Natural killer cell treated with Interleukin-12 subunit alpha and Interleukin-12 subunit beta and Interleukin-15 and Interleukin-18, amount 100 ng/mL, for 72 hours (primary cell): ENCODE results near the gene SLN. TPM values are rescaled to one million over a fixed set of nuclear protein-coding genes. Genes with fewer than 3 reads are reported as not detected.

Experiments
- ATAC-seq, 2 donors: fragments of 150-1000 bp; cut with Tn5 transposase in 1 of 2; sonication (Bioruptor Pico), chemical (Tn5 transposase) in 1 of 2; 2 replicates each; pipeline ENCODE4 v1.10.0; 2021
- DNase-seq: peaks from one replicate; pipeline ENCODE4 v3.0.0; 2022; ENCODE audit warnings: low spot score
- H3K27ac Mint-ChIP-seq, 2 donors: 1 replicate in 1 of 2; 2 replicates in 1 of 2; pipeline ENCODE4 v1.8.0; 2022; ENCODE audit warnings: mixed read lengths in 2 of 2, mild to moderate bottlenecking in 1 of 2, moderate library complexity in 1 of 2
- H3K27me3 Mint-ChIP-seq, 2 donors: 1 replicate in 1 of 2; 2 replicates in 1 of 2; pipeline ENCODE4 v1.8.0; 2022; ENCODE audit warnings: mixed read lengths in 2 of 2
- H3K36me3 Mint-ChIP-seq: one replicate; pipeline ENCODE4 v1.8.0; 2022; ENCODE audit warnings: mixed read lengths
- H3K4me1 Mint-ChIP-seq, 2 donors: 1 replicate in 1 of 2; 2 replicates in 1 of 2; pipeline ENCODE4 v1.8.0; 2022; ENCODE audit warnings: low read depth in 2 of 2, mixed read lengths in 2 of 2, mild to moderate bottlenecking in 1 of 2
- H3K4me3 Mint-ChIP-seq: one replicate; pipeline ENCODE4 v1.8.0; 2022; ENCODE audit warnings: mixed read lengths
- H3K9me3 Mint-ChIP-seq: 2 replicates; pipeline ENCODE4 v1.8.0; 2022; ENCODE audit warnings: mixed read lengths
- total RNA-seq, 2 donors: library from RNA; stranded (reverse); gene quantifications; one replicate each; pipeline ENCODE4 v1.2.3, GENCODE V29; 2022

Gene SLN
- total RNA-seq, 2 donors from 2014 or later = not detected

GRCh38 chr11:107661656-107662055 lies 50.2 kb downstream of the SLN start:
- Mint-ChIP-seq H3K36me3 (no peaks in the 10 kb centered on the region), H3K27ac (no peak overlapping the region), H3K4me3 (no peak overlapping the region), H3K27me3 (peaks cover 7 to 25% of the 10 kb centered on the region in 2 donors), H3K4me1 (no peaks in the 10 kb centered on the region), H3K9me3 (no peaks in the 10 kb centered on the region)
- DNase-seq = no peak
- ATAC-seq = no peak

- Mint-ChIP-seq H3K27me3 (peaks cover 7 to 27% of the 10 kb centered on the region in 2 donors), H3K4me1 (no peaks in the 10 kb centered on the region), H3K27ac (no peak overlapping the region), H3K9me3 (no peaks in the 10 kb centered on the region), H3K4me3 (no peak overlapping the region), H3K36me3 (no peaks in the 10 kb centered on the region)
- DNase-seq (no peak), ATAC-seq (no peak)
Measured at GRCh38 chr11:107660066-107660465, 51.8 kb downstream of the SLN start.

- DNase-seq (no peak), ATAC-seq (no peak)
- Mint-ChIP-seq H3K36me3 (no peaks in the 10 kb centered on the region), H3K4me3 (no peak overlapping the region), H3K27me3 (peaks cover 3 to 20% of the 10 kb centered on the region in 2 donors), H3K4me1 (no peaks in the 10 kb centered on the region), H3K27ac (no peak overlapping the region), H3K9me3 (no peaks in the 10 kb centered on the region)
Measured at GRCh38 chr11:107659310-107659709, 52.5 kb downstream of the SLN start.

Other genes starting within 250 kb of the SLN start
- gene ALKBH8, start 146.3 kb downstream of the SLN start, total RNA-seq = 1 to 10 TPM; 8.5 to 9.3 TPM
- not detected for gene ELMOD1, start 120.9 kb downstream of the SLN start, total RNA-seq
- gene SLC35F2, start 146.7 kb upstream of the SLN start, total RNA-seq = 10 to 100 TPM; 15.0 to 18.3 TPM
- under 1 TPM; 0.19 to 0.53 TPM for gene RAB39A, start 216.4 kb upstream of the SLN start, total RNA-seq